ENCODE results near the gene USP54. TPM values are rescaled to one million over a fixed set of nuclear protein-coding genes. Genes with fewer than 3 reads are reported as not detected.

The USP54 gene
- total and polyA plus RNA-seq, 2 of the 13 experiments (the other 11 are each of a cell fraction or from before 2014, with no cell fraction given): 18.1 to 25.0 TPM

DNA sequence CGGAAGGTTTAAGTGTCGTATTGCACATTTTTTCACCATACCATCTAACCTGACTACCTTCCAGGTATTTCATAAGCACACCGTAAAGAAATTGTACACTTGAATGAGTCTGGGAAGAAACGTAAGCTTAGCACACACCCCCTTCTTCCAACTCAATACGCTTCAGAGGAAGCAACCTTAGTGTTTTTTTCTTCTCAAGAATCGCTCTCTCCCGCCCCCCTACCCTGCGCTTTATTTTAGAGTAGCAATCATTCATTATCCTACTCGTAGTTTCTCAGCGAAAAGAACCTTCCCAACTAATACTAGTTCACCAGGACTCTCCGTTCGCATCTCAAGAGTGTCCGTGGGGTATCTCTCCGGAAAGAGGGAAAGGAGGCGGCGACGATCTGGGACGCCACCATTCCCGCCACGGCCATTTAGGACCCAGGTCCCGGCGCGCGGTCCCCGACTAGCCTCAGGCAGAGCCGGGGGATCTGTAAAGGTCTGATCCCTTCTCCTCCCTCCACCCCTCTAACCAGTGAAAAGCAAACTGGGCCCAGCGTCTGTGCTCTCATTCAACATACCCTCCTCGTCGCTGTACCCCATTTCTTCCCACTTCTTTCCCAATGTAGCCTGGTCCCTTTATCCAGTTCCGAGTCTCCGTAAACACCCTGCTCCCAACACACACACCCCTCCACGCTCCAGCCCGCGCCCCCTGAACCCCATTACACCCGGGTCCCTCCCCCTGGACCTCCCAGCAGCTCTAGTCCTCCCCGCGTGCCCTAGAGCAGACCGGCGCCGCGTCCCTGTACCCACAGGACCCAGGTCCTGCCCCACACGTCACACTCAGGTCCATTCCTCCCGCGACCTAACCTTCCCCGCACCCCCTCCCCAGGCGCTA is 34.1 kb upstream of the USP54 start (continued):
- TF ChIP-seq, protein P1, sequence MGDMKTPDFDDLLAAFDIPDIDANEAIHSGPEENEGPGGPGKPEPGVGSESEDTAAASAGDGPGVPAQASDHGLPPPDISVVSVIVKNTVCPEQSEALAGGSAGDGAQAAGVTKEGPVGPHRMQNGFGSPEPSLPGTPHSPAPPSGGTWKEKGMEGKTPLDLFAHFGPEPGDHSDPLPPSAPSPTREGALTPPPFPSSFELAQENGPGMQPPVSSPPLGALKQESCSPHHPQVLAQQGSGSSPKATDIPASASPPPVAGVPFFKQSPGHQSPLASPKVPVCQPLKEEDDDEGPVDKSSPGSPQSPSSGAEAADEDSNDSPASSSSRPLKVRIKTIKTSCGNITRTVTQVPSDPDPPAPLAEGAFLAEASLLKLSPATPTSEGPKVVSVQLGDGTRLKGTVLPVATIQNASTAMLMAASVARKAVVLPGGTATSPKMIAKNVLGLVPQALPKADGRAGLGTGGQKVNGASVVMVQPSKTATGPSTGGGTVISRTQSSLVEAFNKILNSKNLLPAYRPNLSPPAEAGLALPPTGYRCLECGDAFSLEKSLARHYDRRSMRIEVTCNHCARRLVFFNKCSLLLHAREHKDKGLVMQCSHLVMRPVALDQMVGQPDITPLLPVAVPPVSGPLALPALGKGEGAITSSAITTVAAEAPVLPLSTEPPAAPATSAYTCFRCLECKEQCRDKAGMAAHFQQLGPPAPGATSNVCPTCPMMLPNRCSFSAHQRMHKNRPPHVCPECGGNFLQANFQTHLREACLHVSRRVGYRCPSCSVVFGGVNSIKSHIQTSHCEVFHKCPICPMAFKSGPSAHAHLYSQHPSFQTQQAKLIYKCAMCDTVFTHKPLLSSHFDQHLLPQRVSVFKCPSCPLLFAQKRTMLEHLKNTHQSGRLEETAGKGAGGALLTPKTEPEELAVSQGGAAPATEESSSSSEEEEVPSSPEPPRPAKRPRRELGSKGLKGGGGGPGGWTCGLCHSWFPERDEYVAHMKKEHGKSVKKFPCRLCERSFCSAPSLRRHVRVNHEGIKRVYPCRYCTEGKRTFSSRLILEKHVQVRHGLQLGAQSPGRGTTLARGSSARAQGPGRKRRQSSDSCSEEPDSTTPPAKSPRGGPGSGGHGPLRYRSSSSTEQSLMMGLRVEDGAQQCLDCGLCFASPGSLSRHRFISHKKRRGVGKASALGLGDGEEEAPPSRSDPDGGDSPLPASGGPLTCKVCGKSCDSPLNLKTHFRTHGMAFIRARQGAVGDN (CRISPR knock-in tag; IDR thresholded peaks at IDR 0.05): no peak
- TF ChIP-seq ZNF652 (CRISPR knock-in tag; IDR thresholded peaks at IDR 0.05; ENCODE audit: borderline replicate concordance, low read depth) (no peak), ZNF484 (CRISPR knock-in tag; IDR thresholded peaks at IDR 0.05; ENCODE audit: borderline replicate concordance, low read depth) (no peak), ZNF276 (CRISPR knock-in tag; IDR thresholded peaks at IDR 0.05; ENCODE audit: low read depth) (no peak), ZNF563 (CRISPR knock-in tag; IDR thresholded peaks at IDR 0.05) (0 out of 2 replicates have a peak, but pooled peaks have one; percentile 6), ZNF44 (CRISPR knock-in tag; IDR thresholded peaks at IDR 0.05) (no peak), ZNF75D (CRISPR knock-in tag; IDR thresholded peaks at IDR 0.05; ENCODE audit: borderline replicate concordance) (no peak), ZMYM2 (CRISPR knock-in tag; IDR thresholded peaks at IDR 0.05) (no peak), NFKB2 (CRISPR knock-in tag; IDR thresholded peaks at IDR 0.05; ENCODE audit: borderline replicate concordance) (peak; percentile 61; the same call in 1 of the 2 replicates), SP2 (CRISPR knock-in tag; IDR thresholded peaks at IDR 0.05) (peak; percentile 12; the same call in 1 of the 2 replicates), SMYD3 (CRISPR knock-in tag; IDR thresholded peaks at IDR 0.05) (no peak), CREBL2 (CRISPR knock-in tag; IDR thresholded peaks at IDR 0.05; ENCODE audit: borderline replicate concordance) (no peak), NFYB (CRISPR knock-in tag; IDR thresholded peaks at IDR 0.05) (no peak), ZFP36L2 (CRISPR knock-in tag; IDR thresholded peaks at IDR 0.05) (no peak), TFDP2 (CRISPR knock-in tag; IDR thresholded peaks at IDR 0.05) (peak; percentile 51; the same call in 1 of the 2 replicates), ZNF672 (CRISPR knock-in tag; IDR thresholded peaks at IDR 0.05) (0 out of 2 replicates have a peak, but pooled peaks have one; percentile 65)
- TF ChIP-seq, protein P2, sequence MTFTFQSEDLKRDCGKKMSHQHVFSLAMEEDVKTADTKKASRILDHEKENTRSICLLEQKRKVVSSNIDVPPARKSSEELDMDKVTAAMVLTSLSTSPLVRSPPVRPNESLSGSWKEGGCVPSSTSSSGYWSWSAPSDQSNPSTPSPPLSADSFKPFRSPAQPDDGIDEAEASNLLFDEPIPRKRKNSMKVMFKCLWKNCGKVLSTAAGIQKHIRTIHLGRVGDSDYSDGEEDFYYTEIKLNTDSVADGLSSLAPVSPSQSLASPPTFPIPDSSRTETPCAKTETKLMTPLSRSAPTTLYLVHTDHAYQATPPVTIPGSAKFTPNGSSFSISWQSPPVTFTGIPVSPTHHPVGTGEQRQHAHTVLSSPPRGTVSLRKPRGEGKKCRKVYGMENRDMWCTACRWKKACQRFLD (CRISPR knock-in tag; IDR thresholded peaks at IDR 0.05; ENCODE audit: borderline replicate concordance): no peak; the same call in 1 of the 2 replicates
- TF ChIP-seq, protein P3, sequence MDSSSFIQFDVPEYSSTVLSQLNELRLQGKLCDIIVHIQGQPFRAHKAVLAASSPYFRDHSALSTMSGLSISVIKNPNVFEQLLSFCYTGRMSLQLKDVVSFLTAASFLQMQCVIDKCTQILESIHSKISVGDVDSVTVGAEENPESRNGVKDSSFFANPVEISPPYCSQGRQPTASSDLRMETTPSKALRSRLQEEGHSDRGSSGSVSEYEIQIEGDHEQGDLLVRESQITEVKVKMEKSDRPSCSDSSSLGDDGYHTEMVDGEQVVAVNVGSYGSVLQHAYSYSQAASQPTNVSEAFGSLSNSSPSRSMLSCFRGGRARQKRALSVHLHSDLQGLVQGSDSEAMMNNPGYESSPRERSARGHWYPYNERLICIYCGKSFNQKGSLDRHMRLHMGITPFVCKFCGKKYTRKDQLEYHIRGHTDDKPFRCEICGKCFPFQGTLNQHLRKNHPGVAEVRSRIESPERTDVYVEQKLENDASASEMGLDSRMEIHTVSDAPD (CRISPR knock-in tag; IDR thresholded peaks at IDR 0.05): no peak
